Activated CD4-positive, alpha-beta memory T cell treated with anti-CD3 and anti-CD28 coated beads for 36 hours (primary cell): ENCODE data around the gene ZHX3. TPM values are rescaled to one million over a fixed set of nuclear protein-coding genes. Genes with fewer than 3 reads are reported as not detected.

Experiments used
- CTCF ChIA-PET: fragments of 350-600 bp; sonication (Branson Sonifier 250); formaldehyde crosslinking; loops from one replicate; lab custom pipeline; 2021; ENCODE audit warnings: antibody characterized with exemption, inconsistent platforms; lab: Charles Lee
- POLR2A ChIA-PET: fragments of 350-600 bp; sonication (Branson Sonifier 250); formaldehyde crosslinking; loops from one replicate; lab custom pipeline; 2021; ENCODE audit warnings: antibody characterized with exemption; lab: Charles Lee
- DNase-seq: peaks from one replicate; pipeline ENCODE4 v3.0.0-alpha.2; 2020
- H3K27ac Mint-ChIP-seq: one replicate; pipeline ENCODE4 v1.8.0; 2021; ENCODE audit warnings: mixed read lengths
- H3K27me3 Mint-ChIP-seq: one replicate; pipeline ENCODE4 v1.8.0; 2021; ENCODE audit warnings: mixed read lengths
- H3K36me3 Mint-ChIP-seq: one replicate; pipeline ENCODE4 v1.8.0; 2021; ENCODE audit warnings: mixed read lengths
- H3K4me1 Mint-ChIP-seq: one replicate; pipeline ENCODE4 v1.8.0; 2021; ENCODE audit warnings: low read depth, mixed read lengths
- H3K4me3 Mint-ChIP-seq: one replicate; pipeline ENCODE4 v1.8.0; 2021; ENCODE audit warnings: mild to moderate bottlenecking, mixed read lengths
- H3K9me3 Mint-ChIP-seq: one replicate; pipeline ENCODE4 v1.8.0; 2021; ENCODE audit warnings: mixed read lengths
- intact Hi-C: fragments of 100-400 bp; cut with micrococcal nuclease; formaldehyde crosslinking; loops from one replicate; pipeline ENCODE4 v1.15.1; 2023
- total RNA-seq, 2 experiments: library from RNA; stranded (reverse); gene quantifications; one replicate each; pipeline ENCODE4 v1.2.3, GENCODE V29; 2021

Gene ZHX3
- total RNA-seq, 2 experiments from 2014 or later = 9.4 to 11.3 TPM

- no peaks in the 10 kb centered on the region for H3K9me3 Mint-ChIP-seq
- H3K4me3 Mint-ChIP-seq = no peak overlapping the region
- no peak for DNase-seq
- CTCF ChIA-PET = no interaction called here
- POLR2A ChIA-PET = no interaction called here
- no peaks in the 10 kb centered on the region for H3K4me1 Mint-ChIP-seq
- no peaks in the 10 kb centered on the region for H3K36me3 Mint-ChIP-seq
- intact Hi-C loops = no loop called here
- H3K27ac Mint-ChIP-seq = no peak overlapping the region
- H3K27me3 Mint-ChIP-seq = no peaks in the 10 kb centered on the region
Observed at GRCh38 chr20:41349943-41350342, 32.4 kb upstream of the ZHX3 start.

GRCh38 chr20:41349266-41349665, 31.7 kb upstream of the ZHX3 start:
- H3K36me3 Mint-ChIP-seq = no peaks in the 10 kb centered on the region
- no peak for DNase-seq
- ChIA-PET POLR2A (no interaction called here), CTCF (no interaction called here)
- H3K4me1 Mint-ChIP-seq = no peaks in the 10 kb centered on the region
- intact Hi-C loops = no loop called here
- no peaks in the 10 kb centered on the region for H3K9me3 Mint-ChIP-seq
- no peaks in the 10 kb centered on the region for H3K27me3 Mint-ChIP-seq
- no peak overlapping the region for H3K27ac Mint-ChIP-seq
- no peak overlapping the region for H3K4me3 Mint-ChIP-seq

- Mint-ChIP-seq H3K36me3 (no peaks in the 10 kb centered on the region), H3K4me1 (no peaks in the 10 kb centered on the region), H3K27ac (no peak overlapping the region), H3K9me3 (no peaks in the 10 kb centered on the region), H3K4me3 (no peak overlapping the region), H3K27me3 (no peaks in the 10 kb centered on the region)
- ChIA-PET POLR2A (no interaction called here), CTCF (no interaction called here)
- intact Hi-C loops = no loop called here
- DNase-seq = no peak
Observed at GRCh38 chr20:41348430-41349172, 31.1 kb upstream of the ZHX3 start.

GRCh38 chr20:41347523-41348429, 30.2 kb upstream of the ZHX3 start:
- Mint-ChIP-seq H3K4me3 (no peak overlapping the region), H3K36me3 (no peaks in the 10 kb centered on the region), H3K27me3 (no peaks in the 10 kb centered on the region), H3K4me1 (no peaks in the 10 kb centered on the region), H3K27ac (no peak overlapping the region), H3K9me3 (no peaks in the 10 kb centered on the region)
- POLR2A ChIA-PET = no interaction called here
- CTCF ChIA-PET = no interaction called here
- DNase-seq = no peak
- intact Hi-C loops = no loop called here

- DNase-seq = no peak
- H3K27me3 Mint-ChIP-seq = no peaks in the 10 kb centered on the region
- intact Hi-C loops = no loop called here
- H3K36me3 Mint-ChIP-seq = no peaks in the 10 kb centered on the region
- H3K9me3 Mint-ChIP-seq = no peaks in the 10 kb centered on the region
- H3K27ac Mint-ChIP-seq = no peak overlapping the region
- H3K4me1 Mint-ChIP-seq = no peaks in the 10 kb centered on the region
- POLR2A ChIA-PET = interaction anchor here (0.6 kb wide), 1 partner anchor 274 kb away, joined by 3 read pairs; no protein-coding TSS in a partner anchor
- CTCF ChIA-PET = interaction anchor here (0.7 to 1.1 kb wide), 3 partner anchors 154 to 211 kb away, joined by 3 read pairs; no protein-coding TSS in a partner anchor
- no peak overlapping the region for H3K4me3 Mint-ChIP-seq
Observed at GRCh38 chr20:41345729-41346067, 28.2 kb upstream of the ZHX3 start.

- H3K27me3 Mint-ChIP-seq = no peaks in the 10 kb centered on the region
- no peak for DNase-seq
- no peak overlapping the region for H3K27ac Mint-ChIP-seq
- intact Hi-C loops = loop anchor here (5.0 kb wide), 1 partner anchor 347 kb away; no protein-coding TSS in a partner anchor
- no peaks in the 10 kb centered on the region for H3K9me3 Mint-ChIP-seq
- peaks cover 3% of the 10 kb centered on the region for H3K4me1 Mint-ChIP-seq
- ChIA-PET POLR2A (interaction anchor here (0.6 kb wide), 1 partner anchor 275 kb away, joined by 3 read pairs; no protein-coding TSS in a partner anchor), CTCF (interaction anchor here (0.7 to 1.6 kb wide), 5 partner anchors 147 to 377 kb away, joined by 3 to 7 read pairs (median 3); no protein-coding TSS in a partner anchor)
- no peaks in the 10 kb centered on the region for H3K36me3 Mint-ChIP-seq
- no peak overlapping the region for H3K4me3 Mint-ChIP-seq
Observed at GRCh38 chr20:41344938-41345728, 27.6 kb upstream of the ZHX3 start.

- intact Hi-C loops = loop anchor here (5.0 kb wide), 1 partner anchor 348 kb away; no protein-coding TSS in a partner anchor
- H3K4me3 Mint-ChIP-seq = no peak overlapping the region
- no peaks in the 10 kb centered on the region for H3K36me3 Mint-ChIP-seq
- H3K9me3 Mint-ChIP-seq = no peaks in the 10 kb centered on the region
- no peak overlapping the region for H3K27ac Mint-ChIP-seq
- ChIA-PET POLR2A (no interaction called here), CTCF (interaction anchor here (0.7 to 1.6 kb wide), 4 partner anchors 147 to 376 kb away, joined by 3 to 7 read pairs (median 3); no protein-coding TSS in a partner anchor)
- H3K4me1 Mint-ChIP-seq = peaks cover 5% of the 10 kb centered on the region
- no peak for DNase-seq
- peaks cover 3% of the 10 kb centered on the region for H3K27me3 Mint-ChIP-seq
Observed at GRCh38 chr20:41344477-41344876, 26.9 kb upstream of the ZHX3 start.

- POLR2A ChIA-PET = no interaction called here
- no peak overlapping the region for H3K27ac Mint-ChIP-seq
- peaks cover 7% of the 10 kb centered on the region for H3K27me3 Mint-ChIP-seq
- H3K9me3 Mint-ChIP-seq = no peaks in the 10 kb centered on the region
- H3K4me1 Mint-ChIP-seq = peaks cover 5% of the 10 kb centered on the region
- no peak for DNase-seq
- H3K36me3 Mint-ChIP-seq = no peaks in the 10 kb centered on the region
- CTCF ChIA-PET = interaction anchor here (1.0 kb wide), 1 partner anchor 207 kb away, joined by 3 read pairs; no protein-coding TSS in a partner anchor
- intact Hi-C loops = loop anchor here (5.0 kb wide), 1 partner anchor 350 kb away; no protein-coding TSS in a partner anchor
- no peak overlapping the region for H3K4me3 Mint-ChIP-seq
Observed at GRCh38 chr20:41342474-41343464, 25.2 kb upstream of the ZHX3 start.

GRCh38 chr20:41340327-41341055, 23.0 kb upstream of the ZHX3 start, which contains the start of gene LPIN3:
LPIN3 (plus strand) TSS chr20:41340821; CDS start chr20:41345804, 4,983 bp downstream.
- H3K27ac Mint-ChIP-seq = no peak within 1 kb of the TSS
- CTCF ChIA-PET = interaction anchor here (0.7 to 6.5 kb wide), 15 partner anchors 11 to 374 kb away, joined by 3 to 95 read pairs (median 5); partner anchors contain the start of gene PLCG1
- H3K27me3 Mint-ChIP-seq = peaks cover 7% of the 10 kb centered on the region
- POLR2A ChIA-PET = no interaction called here
- peak; percentile 77 for DNase-seq
- peak within 1 kb of the TSS; percentile 63 for H3K4me3 Mint-ChIP-seq
- peaks cover 5% of the 10 kb centered on the region for H3K4me1 Mint-ChIP-seq
- H3K9me3 Mint-ChIP-seq = no peaks in the 10 kb centered on the region
- no peaks in the 10 kb centered on the region for H3K36me3 Mint-ChIP-seq
- intact Hi-C loops = loop anchor here (1.0 to 5.0 kb wide), 6 partner anchors 23 to 372 kb away; partner anchors contain the start of gene ZHX3

GRCh38 chr20:41339957-41340326, 22.4 kb upstream of the ZHX3 start:
- CTCF ChIA-PET = interaction anchor here (0.5 to 6.5 kb wide), 33 partner anchors 9 to 630 kb away, joined by 3 to 95 read pairs (median 4); partner anchors contain the start of gene PLCG1
- Mint-ChIP-seq H3K9me3 (no peaks in the 10 kb centered on the region), H3K4me1 (peaks cover 5% of the 10 kb centered on the region), H3K36me3 (no peaks in the 10 kb centered on the region), H3K27me3 (peaks cover 7% of the 10 kb centered on the region), H3K27ac (no peak overlapping the region), H3K4me3 (peak overlapping the region; percentile 63)
- intact Hi-C loops = loop anchor here (1.0 to 5.0 kb wide), 6 partner anchors 23 to 372 kb away; partner anchors contain the start of gene ZHX3
- DNase-seq = peak; percentile 90
- POLR2A ChIA-PET = no interaction called here
